Brain pericyte (primary cell): ENCODE data around the gene ITPK1.

Source experiments
- DNase-seq: peaks from one replicate; pipeline ENCODE4 v3.0.0-alpha.2; 2012; ENCODE audit warnings: low read depth, low spot score

Gene ITPK1

DNA sequence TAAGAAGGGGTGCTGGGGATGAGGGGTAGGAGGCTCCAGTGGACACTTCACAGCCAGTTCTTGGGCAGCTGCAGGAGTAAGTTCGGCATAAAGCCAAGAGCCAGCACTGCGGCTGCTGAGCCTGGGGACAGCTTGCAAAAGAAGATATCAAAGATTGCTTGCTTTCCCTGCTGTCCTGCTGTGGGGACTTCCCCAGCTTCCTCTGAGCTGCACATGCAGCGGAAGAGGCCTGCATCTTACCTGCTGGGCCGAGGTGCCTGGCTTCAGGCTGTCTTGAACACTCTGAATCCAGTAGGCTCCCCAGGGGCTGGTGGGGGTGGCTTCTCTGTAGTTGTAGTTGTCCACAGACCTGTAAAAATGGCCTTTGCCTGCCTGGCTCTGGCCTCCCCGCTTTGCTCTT lies 191.5 kb downstream of the ITPK1 start:
- DNase-seq, result no peak

DNA sequence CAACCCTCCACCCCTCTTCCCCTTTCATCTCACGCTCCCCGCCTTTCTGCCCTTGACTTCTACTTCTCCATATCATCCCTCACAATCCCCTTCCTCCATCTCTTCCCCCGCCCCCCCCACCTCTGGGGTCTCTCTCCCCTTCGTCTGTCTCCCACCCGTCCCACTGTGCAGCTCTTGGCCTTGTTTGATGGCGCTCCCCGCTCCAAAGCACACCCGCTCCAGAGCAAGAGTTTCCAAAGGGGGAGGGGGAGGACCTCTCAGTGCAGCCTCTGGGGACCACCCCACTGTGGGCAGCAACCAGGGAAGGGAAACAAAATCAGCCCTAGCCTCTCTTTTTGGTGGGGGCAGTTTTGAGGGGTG lies 192.0 kb downstream of the ITPK1 start:
- no peak for DNase-seq

DNA sequence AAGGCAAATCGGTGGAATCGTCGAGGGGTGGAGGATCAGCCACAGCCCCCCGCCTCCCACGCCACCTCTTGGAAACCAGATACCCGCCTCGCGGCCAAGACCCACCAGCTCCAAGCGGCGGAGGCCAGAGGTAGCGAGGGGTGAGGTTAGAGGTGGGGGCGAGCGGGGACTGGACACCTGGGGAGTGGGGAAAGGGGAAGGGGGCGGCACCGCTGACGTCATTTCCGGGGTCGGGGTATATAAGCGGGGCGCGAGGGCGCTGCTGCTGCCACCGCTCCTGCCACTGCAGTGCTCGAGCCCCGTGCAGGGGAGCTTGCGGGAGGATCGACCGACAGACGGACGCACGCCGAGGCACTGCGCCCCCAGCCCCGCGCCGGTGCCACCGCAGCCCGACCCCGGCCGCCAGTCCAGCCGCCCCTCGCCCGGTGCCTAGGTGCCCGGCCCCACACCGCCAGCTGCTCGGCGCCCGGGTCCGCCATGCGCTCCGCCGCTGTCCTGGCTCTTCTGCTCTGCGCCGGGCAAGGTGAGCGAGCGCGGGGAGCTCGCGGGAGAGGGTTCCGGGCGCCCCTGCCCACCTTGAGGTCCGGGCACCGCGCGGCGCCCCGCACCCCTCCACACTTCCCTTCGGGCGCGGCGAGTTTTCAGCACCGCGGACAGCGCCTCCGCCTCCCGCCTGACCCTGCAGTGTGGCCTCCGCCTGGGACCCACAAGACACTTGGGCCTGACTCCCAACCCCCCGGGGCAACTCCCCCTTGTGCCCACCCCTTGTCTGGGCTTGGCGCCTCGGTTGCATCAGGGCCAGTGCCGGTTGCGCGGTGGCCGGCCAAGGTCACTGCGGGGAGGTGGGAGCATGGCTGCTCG lies 192.6 kb downstream of the ITPK1 start, which contains the start of gene CHGA:
CHGA (plus strand) TSS at position 268 of the 861 bp plus-strand sequence; CDS start at position 478, 210 bp downstream.
- DNase-seq, result no peak

DNA sequence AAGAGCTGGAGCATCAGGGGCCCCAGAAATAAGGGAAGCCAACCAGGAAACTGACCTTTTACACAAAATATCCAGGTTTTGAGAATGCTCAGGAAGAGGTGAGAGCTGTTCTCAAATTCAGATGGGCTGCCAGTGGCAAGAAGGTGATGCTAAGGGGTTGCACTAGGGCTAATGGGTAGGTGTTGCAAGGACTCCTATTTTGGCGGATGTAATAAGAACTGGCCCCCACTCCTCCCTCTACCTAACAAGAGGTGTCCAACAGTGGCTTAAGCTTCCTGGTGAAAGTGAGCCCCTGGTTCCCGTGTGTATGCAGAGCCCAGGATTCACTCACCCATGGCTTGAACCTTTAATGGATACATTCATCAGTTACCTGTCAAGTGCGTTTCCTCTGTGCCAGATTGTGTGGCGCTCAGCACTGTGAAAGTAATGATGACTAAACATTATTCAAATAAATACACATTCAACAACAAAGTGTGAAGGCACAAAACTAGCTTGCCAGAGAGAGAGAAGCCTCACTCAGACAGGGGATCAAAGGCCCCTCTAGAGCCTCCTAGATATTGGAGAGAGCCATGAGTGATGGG lies 193.5 kb downstream of the ITPK1 start:
- no peak for DNase-seq

DNA sequence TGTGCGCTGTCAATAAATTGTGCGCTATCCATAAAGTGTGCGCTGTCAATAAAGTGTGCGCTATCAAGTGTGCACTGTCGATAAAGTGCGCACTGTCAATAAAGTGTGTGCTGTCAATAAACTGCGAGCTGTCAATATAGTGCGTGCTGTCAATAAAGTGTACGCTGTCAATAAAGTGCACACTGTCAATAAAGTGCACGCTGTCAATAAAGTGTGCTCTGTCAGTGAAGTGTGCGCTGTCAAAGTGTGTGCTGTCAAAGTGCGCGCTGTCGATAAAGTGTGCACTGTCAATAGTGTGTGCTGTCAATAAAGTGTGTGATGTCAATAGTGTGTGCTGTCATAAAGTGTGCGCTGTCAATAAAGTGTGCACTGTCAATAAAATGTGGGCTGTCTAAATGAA lies 195.7 kb downstream of the ITPK1 start:
- DNase-seq, result no peak

DNA sequence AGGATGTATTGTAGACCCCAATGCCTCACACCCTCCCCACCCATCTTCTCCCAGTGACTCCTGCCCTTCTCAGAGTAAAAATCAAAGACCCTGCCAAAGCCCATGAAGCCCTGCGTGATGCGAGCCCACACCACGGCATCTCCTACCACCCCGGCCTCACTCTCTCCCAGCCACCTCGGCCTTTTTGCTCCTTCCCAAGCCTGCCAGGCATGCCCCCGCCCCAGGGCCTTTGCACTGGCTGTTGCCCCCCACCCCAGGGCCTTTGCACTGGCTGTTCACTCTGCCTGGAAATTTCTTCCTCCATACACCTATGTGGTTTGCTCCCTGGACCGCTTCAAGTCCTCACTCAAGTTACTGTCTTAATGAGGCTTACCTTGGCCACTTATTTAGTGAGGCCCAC lies 197.8 kb downstream of the ITPK1 start:
- DNase-seq, result no peak

DNA sequence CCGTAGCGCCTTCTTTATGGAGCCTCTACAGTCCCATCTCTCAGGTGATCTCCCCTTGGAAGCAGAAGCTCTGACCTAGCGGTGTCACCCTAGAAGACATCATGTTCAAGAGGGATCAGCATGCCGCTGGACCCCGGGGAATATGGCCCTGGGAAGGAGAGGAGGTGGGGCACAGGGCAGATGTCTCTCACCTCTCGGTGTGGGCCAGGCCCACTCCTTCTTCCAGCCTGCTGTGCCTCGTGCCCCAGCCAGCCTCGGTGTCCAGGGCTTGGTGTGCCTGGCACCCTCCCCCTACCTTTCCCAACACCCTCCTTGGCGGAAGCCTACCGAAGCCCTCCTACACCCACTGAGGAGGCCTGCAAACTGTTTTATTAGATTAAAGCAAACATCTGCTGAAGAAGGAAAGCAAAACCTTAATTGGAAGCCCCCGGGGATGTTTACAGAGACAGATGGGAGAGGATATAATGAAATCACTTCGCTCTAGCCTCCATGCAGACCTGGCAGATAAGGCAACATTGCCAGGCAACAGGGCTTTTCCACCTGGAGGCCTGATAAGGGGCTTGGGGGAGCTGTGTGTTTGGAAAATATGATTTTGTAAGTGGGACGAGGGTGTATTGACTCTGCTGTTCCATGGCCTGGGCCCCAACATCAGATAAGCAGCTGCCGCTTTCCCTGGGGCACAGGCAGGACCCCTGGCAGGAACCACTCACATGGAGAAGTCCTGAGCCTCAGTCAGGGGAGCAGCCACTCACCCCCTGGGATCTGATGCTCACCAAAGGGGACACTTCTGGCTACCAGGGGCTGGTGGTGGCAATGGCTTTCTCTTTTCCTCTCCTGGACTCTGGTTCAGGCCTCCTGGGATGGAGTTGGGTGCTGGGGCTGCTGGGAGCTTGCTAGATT lies 198.4 kb downstream of the ITPK1 start:
- no peak for DNase-seq

DNA sequence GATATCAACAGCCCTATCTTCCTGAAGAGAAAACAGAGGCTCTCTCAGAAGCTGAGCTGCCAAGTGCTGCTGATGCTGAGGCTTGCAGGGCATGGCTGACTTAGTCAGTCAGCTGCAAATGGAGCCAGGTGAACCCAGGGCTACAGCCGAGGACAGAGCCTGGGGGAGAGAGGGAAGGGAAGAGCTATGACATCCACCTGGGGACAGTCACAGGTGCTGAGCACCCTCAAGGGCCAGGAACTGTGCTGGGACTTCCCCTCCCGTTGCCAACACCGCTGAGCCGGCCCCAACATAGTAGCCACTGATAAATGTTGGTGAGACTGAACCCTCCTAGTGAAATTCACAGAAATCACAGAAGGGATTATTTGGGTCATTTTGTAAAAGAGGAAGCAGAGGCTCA lies 199.5 kb downstream of the ITPK1 start:
- DNase-seq, result no peak

DNA sequence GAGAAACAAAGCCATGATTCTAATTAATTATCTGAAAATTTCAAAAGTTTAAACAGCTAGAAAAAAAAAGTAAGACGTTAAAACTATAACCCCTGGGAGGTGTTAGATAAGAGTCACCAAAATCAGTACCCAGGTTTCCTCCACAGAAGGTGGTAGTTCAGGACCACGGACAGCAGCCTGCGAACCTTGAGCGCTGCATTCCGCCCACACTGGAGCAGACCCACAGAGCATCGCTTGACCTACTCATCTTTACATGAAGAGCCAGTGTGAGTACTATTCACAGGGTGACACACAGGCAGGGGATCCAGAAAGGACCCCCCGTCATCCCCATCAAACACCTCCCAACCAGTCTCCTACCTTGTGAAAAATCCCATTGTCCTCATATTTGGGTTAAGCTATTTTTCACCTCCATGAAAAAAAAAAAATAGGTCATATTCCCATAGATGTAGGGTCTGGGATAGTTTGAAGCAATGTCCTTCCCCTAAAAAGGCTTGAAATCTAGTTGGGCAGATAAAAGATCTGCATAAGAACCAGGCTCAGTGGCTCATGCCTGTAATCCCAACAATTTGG lies 201.6 kb downstream of the ITPK1 start:
- DNase-seq, result no peak

DNA sequence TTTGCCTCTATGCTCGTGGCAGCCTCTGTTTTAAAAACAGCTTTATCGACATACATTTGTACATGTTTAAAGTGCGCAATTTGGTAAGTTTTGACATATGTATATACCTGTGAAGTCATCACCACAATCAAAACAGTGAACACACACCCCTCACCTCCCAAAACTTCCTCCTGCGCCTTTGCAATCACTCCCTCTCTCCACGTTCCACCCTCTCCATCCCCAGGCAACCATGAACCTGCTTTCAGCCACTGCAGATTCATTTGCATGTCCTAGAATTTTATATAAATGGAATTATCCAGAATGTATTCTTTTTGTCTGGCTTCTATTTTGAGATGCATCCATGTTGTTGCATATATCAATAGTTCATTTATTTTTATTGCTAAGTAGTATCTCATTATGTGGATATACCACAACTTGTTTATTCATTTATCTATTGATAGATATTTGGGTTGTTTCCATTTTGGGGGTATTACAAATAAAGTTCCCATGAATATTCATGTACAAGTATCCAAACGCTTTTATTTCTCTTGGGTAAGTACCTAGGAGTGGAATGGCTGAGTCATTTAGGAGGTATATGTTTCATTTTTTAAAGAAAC lies 208.3 kb downstream of the ITPK1 start:
- DNase-seq, result no peak

DNA sequence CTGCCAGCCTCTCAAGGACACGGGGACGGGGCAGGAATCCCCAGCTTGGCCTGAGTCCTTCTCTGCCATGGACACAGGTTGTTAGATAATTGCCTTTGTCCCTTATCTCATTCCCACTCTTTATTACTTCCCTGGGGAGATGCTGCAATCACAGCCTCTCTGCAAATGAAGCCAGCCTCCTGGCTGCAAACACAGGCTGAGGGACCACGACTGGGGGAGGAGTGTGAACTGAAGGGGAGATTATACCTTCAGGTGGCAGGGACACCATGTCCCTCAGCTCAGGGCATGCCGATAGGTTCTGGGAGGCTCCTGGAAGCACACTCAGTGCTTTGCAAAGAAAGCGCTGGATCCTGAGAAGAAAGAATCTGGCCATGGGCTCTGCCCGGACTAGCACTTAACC lies 208.9 kb downstream of the ITPK1 start:
- no peak for DNase-seq

DNA sequence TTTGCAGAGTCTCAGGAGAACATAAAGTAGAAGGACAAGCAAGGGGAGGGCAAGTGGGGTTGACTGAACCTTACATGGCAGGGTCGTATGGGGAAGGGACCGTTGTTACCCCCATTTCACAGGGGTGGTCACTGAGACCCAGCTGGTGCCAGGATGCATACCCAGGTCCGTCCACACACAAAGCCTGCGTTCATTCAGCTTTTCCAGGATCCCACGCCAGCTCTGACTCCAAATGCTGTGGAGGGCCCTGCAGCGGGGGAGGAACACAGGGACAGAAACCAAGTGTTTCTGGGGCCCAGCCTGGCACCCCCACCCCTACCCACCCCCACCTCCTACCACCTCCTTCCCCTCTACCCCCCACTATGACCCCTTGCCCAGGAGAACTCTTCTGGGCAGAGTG lies 209.3 kb downstream of the ITPK1 start:
- no peak for DNase-seq

DNA sequence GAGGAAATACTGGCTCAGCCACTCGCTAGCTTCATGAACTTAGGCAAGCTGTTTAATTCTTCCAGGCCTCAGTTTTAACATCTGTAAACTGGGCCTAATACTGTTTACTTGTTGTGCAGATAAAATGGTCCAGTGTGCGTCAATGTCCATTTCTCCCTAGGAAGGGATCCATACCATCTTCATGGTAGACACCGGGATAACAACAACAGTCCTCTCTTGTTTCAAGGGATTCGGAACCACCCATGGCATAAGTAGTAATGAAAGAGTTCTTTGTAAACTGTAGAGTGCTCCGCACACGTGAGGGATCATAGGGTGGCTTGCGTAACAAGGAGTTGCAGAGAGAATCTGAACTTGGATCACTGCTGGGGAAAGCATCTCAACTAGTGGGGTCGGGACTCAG lies 210.1 kb downstream of the ITPK1 start:
- DNase-seq, result no peak

DNA sequence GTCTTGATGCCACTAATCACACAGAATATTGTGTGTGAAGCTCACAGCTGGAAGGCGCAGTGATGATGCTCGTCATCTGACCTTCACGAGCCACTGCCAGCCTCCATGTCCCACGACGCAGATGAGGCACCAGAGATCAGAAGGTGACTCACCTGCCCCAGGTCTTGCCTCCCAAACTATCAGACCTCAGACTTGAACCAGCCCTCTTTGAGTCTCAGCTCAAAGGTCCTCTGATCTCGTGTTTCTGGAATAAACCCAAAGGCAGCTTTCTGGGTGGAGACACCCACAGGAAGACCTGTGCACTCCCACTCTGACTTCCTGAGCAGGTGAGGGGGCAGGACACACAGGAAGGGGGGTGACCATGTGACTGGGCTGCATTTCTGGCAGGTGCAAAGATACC lies 212.4 kb downstream of the ITPK1 start:
- no peak for DNase-seq

DNA sequence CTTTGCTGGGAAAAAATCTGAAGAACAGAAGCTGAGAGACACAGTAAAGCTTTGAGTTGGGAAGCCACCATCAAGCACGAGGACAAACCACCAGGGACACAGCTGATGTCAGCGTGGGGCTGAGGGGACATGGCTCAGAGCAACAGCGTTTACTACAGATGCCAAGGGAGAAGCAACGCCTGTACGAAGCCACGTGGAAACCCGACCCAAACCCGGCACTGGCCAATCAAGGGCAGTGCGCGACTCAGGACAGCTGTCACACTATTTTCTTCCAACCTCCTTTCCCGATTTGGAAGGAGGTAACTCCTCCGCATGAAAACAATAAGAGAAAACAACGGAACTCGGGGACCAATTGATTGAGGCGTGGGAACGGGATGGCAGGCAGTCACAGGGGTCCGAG lies 213.0 kb downstream of the ITPK1 start:
- no peak for DNase-seq

DNA sequence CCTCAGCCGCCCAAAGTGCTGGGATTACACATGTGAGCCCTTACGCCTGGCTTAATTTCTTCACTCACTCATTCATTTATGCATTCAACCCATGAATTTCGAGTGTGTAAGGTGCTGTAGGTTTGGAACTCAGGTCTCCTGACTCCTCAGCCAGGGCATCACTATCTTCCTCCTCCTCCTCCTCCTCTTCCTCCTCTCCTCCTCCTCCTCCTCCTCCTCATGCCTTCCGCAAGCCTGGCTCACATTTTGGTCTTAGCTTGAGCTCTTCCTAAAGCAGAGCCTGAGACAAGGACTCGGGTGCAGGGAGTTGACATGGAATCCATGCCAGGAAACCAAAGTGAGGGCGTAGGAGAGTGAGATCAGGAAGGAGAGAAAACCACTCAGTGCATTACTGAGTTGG lies 213.5 kb downstream of the ITPK1 start:
- DNase-seq, result no peak

DNA sequence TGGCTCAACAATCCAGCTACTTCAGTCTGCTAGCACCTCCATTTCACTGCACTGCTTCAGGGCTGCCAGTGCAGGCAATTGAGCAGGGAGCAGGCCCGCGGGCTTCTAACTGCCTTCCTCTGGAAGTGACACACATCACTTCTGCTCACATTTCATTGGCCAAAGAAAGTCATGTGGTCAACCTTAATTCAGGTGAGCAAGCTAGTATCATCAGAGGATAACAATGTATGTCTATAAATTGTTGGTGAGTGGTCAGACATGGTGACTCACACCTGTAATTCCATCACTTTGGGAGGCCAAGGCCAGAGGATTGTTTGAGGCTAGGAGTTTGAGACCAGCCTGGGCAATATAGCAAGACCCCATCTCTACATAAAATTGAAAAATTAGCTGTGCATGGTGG lies 215.1 kb downstream of the ITPK1 start:
- no peak for DNase-seq

DNA sequence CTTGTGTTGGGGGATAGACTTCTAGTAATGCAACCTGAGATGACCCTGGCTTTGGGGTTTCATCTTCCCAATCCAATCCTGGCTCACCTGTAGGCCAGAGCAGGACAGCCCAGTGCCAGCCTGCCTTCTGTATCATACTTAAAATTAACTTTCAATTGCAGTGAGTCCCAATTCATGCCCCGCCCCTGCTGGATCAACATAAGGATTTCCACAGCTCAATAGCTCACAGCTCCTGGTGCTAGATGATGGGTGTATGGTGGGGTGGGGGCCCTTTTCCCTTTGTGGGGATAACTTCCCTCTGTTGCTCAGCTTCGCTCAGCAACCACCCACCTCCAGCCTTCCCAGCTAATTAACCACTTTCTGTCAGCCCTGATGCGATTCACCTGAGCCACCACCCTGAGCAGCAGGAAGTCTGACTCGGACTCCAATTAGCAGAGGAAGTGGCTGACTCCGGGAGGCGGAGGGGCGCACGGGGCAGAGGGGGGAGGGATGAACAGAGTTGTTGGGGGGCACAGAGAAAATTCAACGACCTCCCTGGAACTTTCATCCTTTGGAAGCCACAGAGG lies 217.1 kb downstream of the ITPK1 start:
- DNase-seq, result no peak

DNA sequence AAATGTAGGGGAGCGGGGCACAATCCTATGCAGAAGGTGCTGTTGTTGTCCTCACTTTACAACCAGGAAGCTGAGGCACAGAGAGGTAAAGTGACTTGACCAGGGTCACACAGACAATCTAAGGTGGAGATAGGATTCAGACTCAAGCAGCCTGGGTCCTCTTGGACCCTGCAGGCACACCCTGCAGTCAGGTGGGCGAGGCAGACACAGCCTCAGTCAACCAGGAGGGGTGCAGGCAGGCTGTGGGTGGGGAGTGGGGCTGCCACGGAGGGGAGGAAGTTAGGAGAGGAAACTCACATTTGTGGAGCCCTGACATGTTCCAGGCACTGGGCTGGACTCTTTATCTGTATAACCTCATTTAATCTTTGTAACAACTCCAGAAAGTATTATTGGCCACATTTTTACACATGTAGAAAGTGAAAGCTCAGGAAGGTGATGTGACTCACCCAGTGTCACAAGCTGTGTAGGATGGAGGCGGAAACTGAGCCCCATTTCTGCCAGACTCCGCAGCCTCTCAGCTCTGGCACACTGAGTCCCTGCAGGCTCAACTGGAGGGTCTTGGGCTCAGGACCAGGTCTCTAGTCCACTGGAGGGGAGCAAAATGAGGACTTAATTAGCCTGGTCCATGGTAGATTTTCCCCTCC lies 217.7 kb downstream of the ITPK1 start:
- no peak for DNase-seq

DNA sequence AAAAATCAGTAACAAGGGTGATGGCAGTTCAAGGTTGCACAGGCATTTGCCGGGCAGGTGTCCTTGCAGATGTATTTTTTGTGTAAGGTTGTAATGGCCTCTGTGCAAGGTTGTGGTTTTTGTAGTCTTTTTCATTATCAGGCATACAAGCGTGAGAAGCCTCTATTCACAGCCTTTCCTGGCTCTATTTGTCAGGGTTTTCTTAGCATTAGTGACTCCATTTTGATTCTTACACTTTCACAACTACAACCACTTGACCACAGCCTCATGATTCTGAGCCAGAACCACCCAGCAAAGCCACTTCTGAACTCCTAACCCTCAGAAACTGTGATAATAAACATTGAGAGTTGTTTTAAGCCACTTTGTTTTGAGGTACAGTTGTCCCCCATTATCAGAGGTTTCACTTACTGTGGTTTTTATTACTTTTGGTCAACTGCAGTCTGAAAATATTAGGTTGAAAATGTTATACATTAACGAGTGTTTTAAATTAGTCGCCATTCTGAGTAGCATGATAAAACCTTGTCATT lies 220.3 kb downstream of the ITPK1 start:
- DNase-seq, result no peak

DNA sequence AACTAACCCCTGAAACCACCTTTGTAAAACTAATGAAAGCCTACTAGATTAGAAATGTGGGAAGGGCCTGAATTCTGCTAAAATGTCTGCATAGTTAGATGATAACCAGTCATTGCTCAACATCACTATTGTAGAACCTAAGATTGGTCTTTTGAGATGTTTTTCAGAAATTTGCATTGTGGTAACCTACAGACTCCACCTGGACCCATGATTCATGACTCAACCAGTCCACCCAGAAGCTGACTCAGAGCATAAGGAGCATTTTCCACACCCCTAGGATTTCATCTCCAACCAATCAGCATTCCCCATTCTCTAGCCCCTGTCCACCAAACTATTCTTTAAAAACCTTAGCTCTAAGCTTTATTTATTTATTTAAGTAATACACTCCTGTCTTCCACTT lies 223.1 kb downstream of the ITPK1 start:
- DNase-seq, result no peak
